BLaER1 (cell line): ENCODE data around the gene TMC6.
A peak's percentile ranks its signal among the peaks of the same experiment; 100 is the strongest.

ENCODE experiments used
- H3K27ac ChIP-seq: shearing (Covaris generic); formaldehyde crosslinking; 2 replicates; pipeline ENCODE4 v1.8.1; 2022
- H3K27me3 ChIP-seq: shearing (Covaris generic); formaldehyde crosslinking; 2 replicates; pipeline ENCODE4 v1.8.1; 2022
- H3K36me3 ChIP-seq: shearing (Covaris generic); formaldehyde crosslinking; 2 replicates; pipeline ENCODE4 v1.8.1; 2022
- H3K4me1 ChIP-seq: shearing (Covaris generic); formaldehyde crosslinking; 2 replicates; pipeline ENCODE4 v1.8.1; 2022
- H3K4me2 ChIP-seq: shearing (Covaris generic); formaldehyde crosslinking; 2 replicates; pipeline ENCODE4 v1.8.1; 2022
- H3K4me3 ChIP-seq: shearing (Covaris generic); formaldehyde crosslinking; 2 replicates; pipeline ENCODE4 v1.8.1; 2022
- H3K9ac ChIP-seq: shearing (Covaris generic); formaldehyde crosslinking; 2 replicates; pipeline ENCODE4 v1.8.1; 2022
- H3K9me3 ChIP-seq: shearing (Covaris generic); formaldehyde crosslinking; 2 replicates; pipeline ENCODE4 v1.8.1; 2022
- H4K20me1 ChIP-seq: shearing (Covaris generic); formaldehyde crosslinking; 2 replicates; pipeline ENCODE4 v1.8.1; 2022
- Cebpa-rat ChIP-seq: shearing (Covaris generic); IDR thresholded peaks from 2 replicates; pipeline ENCODE4 v1.8.1; 2022

TMC6 gene

GRCh38 chr17:78154903-78155811 lies 26.6 kb upstream of the TMC6 start:
- H4K20me1 ChIP-seq = no peaks in the 10 kb centered on the region
- H3K4me3 ChIP-seq = no peak overlapping the region
- peaks cover 59% of the 10 kb centered on the region for H3K4me1 ChIP-seq
- H3K27me3 ChIP-seq = no peaks in the 10 kb centered on the region
- no peak for TF ChIP-seq Cebpa-rat
- peak overlapping the region; percentile 27 for H3K4me2 ChIP-seq
- H3K27ac ChIP-seq = no peak overlapping the region
- H3K36me3 ChIP-seq = no peaks in the 10 kb centered on the region
- no peaks in the 10 kb centered on the region for H3K9me3 ChIP-seq
- no peak overlapping the region for H3K9ac ChIP-seq

- Histone ChIP-seq H3K9ac (no peak overlapping the region), H3K4me1 (peaks cover 44% of the 10 kb centered on the region), H3K4me3 (no peak overlapping the region), H3K4me2 (no peak overlapping the region), H3K9me3 (no peaks in the 10 kb centered on the region), H3K36me3 (no peaks in the 10 kb centered on the region), H4K20me1 (no peaks in the 10 kb centered on the region), H3K27ac (no peak overlapping the region), H3K27me3 (no peaks in the 10 kb centered on the region)
- no peak for TF ChIP-seq Cebpa-rat
These were observed 23.0 kb upstream of the TMC6 start for GRCh38 chr17:78151514-78152008.

- Histone ChIP-seq H3K9me3 (no peaks in the 10 kb centered on the region), H4K20me1 (no peaks in the 10 kb centered on the region), H3K4me1 (peaks cover 43% of the 10 kb centered on the region), H3K27ac (no peak overlapping the region), H3K4me3 (no peak overlapping the region), H3K4me2 (no peak overlapping the region), H3K36me3 (no peaks in the 10 kb centered on the region), H3K9ac (no peak overlapping the region), H3K27me3 (no peaks in the 10 kb centered on the region)
- no peak for TF ChIP-seq Cebpa-rat
These were observed 19.9 kb upstream of the TMC6 start for GRCh38 chr17:78148286-78149016.

- Histone ChIP-seq H3K4me3 (no peak overlapping the region), H3K4me2 (peak overlapping the region; percentile 44), H3K27ac (0 out of 2 replicates have a peak overlapping the region, but pooled peaks have one; percentile 22), H3K4me1 (peaks cover 38% of the 10 kb centered on the region), H3K36me3 (no peaks in the 10 kb centered on the region), H4K20me1 (no peaks in the 10 kb centered on the region), H3K9ac (no peak overlapping the region), H3K9me3 (no peaks in the 10 kb centered on the region), H3K27me3 (no peaks in the 10 kb centered on the region)
- no peak for TF ChIP-seq Cebpa-rat
These were observed 18.9 kb upstream of the TMC6 start for GRCh38 chr17:78147315-78147998.

GRCh38 chr17:78146881-78147280 lies 18.3 kb upstream of the TMC6 start:
- Histone ChIP-seq H3K27ac (0 out of 2 replicates have a peak overlapping the region, but pooled peaks have one; percentile 22), H3K4me2 (peak overlapping the region; percentile 44), H3K4me1 (peaks cover 44% of the 10 kb centered on the region), H4K20me1 (no peaks in the 10 kb centered on the region), H3K4me3 (no peak overlapping the region), H3K36me3 (no peaks in the 10 kb centered on the region), H3K27me3 (no peaks in the 10 kb centered on the region), H3K9ac (no peak overlapping the region), H3K9me3 (no peaks in the 10 kb centered on the region)
- TF ChIP-seq Cebpa-rat = no peak

- no peak for TF ChIP-seq Cebpa-rat
- peaks cover 46% of the 10 kb centered on the region for H3K4me1 ChIP-seq
- H3K36me3 ChIP-seq = no peaks in the 10 kb centered on the region
- no peaks in the 10 kb centered on the region for H3K27me3 ChIP-seq
- H3K4me2 ChIP-seq = no peak overlapping the region
- H3K27ac ChIP-seq = no peak overlapping the region
- no peak overlapping the region for H3K9ac ChIP-seq
- H4K20me1 ChIP-seq = no peaks in the 10 kb centered on the region
- no peak overlapping the region for H3K4me3 ChIP-seq
- no peaks in the 10 kb centered on the region for H3K9me3 ChIP-seq
These were observed 17.9 kb upstream of the TMC6 start for GRCh38 chr17:78146471-78146869.

GRCh38 chr17:78144736-78145641 lies 16.4 kb upstream of the TMC6 start:
- Histone ChIP-seq H3K27ac (peak overlapping the region; percentile 33; the same call in 1 of the 2 replicates), H3K9me3 (no peaks in the 10 kb centered on the region), H3K27me3 (no peaks in the 10 kb centered on the region), H3K36me3 (no peaks in the 10 kb centered on the region), H3K4me1 (peaks cover 53% of the 10 kb centered on the region), H3K9ac (no peak overlapping the region), H3K4me3 (no peak overlapping the region), H3K4me2 (0 out of 2 replicates have a peak overlapping the region, but pooled peaks have one; percentile 22), H4K20me1 (no peaks in the 10 kb centered on the region)
- no peak for TF ChIP-seq Cebpa-rat

GRCh38 chr17:78144147-78144719 lies 15.7 kb upstream of the TMC6 start:
- no peak for TF ChIP-seq Cebpa-rat
- Histone ChIP-seq H3K9me3 (no peaks in the 10 kb centered on the region), H3K4me2 (0 out of 2 replicates have a peak overlapping the region, but pooled peaks have one; percentile 22), H3K4me1 (peaks cover 59% of the 10 kb centered on the region), H3K9ac (no peak overlapping the region), H3K27me3 (no peaks in the 10 kb centered on the region), H3K36me3 (no peaks in the 10 kb centered on the region), H3K27ac (peak overlapping the region; percentile 33), H4K20me1 (no peaks in the 10 kb centered on the region), H3K4me3 (no peak overlapping the region)
